HG03469 (cell line): Measurements from ENCODE around the gene HIVEP3.
"Not testable (repeated sequence)": the region's sequence is repeated elsewhere in the genome, so short reads cannot be mapped to it uniquely, and the experiment has no call there.

Experiments used
- ATAC-seq: cut with Tn5 transposase; IDR thresholded peaks from one replicate; pipeline ENCODE4 v1.9.1; 2021; ENCODE audit warnings: mild to moderate bottlenecking, moderate library complexity, moderate number of reproducible peaks; ENCODE audit not compliant: unreplicated experiment

The HIVEP3 gene

DNA sequence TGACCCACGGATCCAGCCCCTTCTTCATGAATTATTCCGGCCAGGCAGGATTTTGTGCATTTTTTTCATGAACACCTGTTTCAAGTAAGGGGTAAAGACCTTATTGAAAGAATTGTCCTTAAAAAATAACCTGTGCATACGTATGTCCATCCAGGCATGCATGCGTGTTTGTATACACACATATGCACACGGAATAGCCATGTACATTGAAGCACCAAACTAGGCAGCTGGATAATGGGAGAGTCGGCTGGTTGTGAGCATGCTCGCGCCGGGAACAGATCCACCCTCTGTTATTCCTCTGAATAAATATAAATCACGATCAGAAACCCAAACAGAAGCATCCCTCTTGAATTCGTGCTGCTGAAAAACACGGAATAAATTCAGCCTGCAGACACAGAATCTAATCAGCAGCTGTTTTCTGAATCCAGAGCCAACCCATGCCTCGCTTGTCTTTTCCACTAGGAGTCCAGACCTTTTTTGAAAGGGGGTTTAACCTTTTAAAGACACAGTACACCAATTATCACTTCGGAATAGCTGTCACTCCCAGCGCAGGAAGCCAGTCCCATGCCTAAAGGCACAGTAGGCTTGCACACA, at the start of gene HIVEP3:
Gene HIVEP3, minus strand, starts transcription at position 473 of the 594 bp plus-strand sequence.
- no peak for ATAC-seq

- ATAC-seq: no peak
These were observed 45.7 kb upstream of the HIVEP3 start for GRCh38 chr1:41964400-41964799.

DNA sequence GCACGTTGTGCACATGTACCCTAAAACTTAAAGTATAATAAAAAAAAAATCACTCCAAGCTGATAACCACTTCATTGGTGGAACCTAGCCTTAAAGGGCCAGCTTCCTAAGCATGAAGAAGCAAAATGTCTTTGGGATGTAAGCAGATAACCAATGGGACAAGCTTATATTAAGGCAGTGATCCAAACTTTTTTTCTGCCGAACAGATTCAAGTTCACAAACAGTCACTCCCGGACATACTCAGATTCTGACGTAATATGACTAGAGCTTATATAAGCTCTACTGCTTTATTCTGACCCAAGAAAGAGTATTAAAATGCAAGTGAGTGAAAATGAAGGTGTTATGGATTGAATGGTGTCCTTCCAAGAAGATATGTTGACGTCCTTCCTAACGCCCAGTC, 44.9 kb upstream of the HIVEP3 start:
- ATAC-seq: no peak

DNA sequence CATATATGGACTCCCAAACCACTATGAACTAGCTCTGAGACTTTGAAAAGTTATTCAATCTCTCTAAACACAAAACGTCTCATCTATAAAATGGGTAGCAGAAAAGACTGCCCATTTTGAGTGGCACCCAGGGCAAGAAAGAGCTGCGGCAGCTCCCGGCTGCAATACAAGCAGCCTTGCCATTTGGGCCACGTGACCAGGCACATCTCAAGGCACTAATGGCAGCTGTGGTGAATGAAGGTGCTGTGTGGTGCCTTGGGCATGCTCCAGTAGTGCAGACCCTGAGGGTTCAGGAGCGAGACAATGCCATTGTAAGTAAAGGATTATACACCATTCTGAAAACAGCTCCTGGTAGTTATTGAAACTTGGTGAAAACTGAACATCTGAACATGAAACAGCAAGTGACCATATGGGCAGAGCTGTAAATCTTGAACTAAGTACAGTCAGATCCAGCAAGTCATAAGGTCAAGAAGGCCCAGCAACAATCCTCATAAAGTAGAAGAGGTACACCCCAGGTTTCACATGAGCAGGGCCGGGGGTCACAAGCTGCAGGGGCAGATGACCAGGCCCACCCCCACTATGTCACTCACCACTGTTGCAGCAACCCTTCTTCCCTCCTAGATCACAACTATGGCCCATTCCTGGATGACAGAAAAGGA, 39.4 kb upstream of the HIVEP3 start:
- ATAC-seq: no peak

DNA sequence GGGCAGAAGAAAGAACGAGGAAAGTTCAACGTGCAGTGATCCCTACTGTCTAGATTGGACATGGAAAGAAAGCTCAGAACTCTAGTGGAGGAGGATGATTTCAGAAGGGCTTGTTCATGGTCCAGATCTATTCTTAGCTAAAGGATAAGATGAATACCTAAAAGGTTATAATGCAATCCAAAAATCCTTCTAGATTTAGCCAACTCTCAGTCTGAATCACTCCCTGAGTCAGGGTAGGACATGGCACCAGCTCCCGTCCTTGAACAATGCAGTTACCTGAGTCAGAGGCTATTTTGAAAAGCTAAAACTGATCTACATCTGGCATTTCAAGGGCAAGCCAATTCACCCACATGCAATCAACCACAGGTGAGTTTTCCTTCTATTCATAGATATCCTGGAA, 38.8 kb upstream of the HIVEP3 start:
- ATAC-seq: no peak

DNA sequence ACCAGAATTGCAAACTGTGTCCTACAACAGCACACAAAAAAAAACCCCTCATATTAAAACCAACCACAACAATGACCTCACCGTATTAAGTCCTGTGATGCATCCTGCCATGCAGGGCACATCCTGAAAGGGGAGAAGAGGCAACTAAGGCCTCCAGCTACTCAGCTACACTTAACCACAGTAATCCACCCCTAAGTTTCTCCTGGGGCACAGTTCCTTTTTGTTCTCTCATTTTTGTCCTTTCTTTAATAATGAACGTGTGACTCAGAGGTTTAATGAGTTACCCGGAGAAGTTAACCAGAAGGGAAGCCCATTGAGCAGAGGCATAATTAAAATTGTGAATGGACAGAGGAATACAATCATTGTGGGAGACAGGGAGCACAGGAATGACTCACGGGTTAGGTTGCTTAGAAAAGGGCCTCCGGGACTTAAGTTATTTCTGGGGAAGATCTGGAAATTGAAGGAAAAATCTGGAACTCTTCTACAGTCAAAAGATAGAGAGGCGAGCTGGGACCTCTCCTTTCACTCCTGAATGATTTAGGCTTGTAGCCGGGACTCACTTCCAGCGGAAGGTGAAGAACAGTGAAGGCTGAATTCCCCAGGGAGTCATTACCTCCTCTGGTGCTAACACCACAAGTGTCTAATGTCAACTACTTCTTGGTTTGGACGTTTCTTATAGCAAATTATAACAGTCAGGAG, 36.9 kb upstream of the HIVEP3 start:
- peak; percentile 52 for ATAC-seq

- no peak for ATAC-seq
These were observed 35.8 kb upstream of the HIVEP3 start for GRCh38 chr1:41954533-41954944.

GRCh38 chr1:41953291-41953690, 34.6 kb upstream of the HIVEP3 start:
- ATAC-seq: no peak

DNA sequence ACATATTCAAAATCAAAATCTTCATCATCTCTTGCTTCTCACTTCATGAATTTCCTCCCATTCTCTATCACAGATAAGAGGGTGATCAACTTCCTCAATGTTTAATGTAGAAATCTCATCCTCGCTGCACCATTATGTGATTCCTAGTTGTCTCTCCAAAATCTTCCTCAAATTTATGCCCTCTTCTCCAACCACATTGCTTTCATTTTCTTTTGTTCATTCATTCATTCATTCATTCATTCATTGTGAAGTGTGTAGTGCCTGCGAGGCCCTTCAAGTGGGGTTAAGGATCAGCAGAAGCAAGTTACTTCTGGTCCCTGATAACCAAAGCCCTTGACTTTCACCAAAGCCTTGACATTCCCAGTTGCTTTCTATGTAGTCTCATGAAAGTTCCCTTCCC, 33.5 kb upstream of the HIVEP3 start:
- no peak for ATAC-seq

GRCh38 chr1:41951492-41951891, 32.8 kb upstream of the HIVEP3 start:
- not testable (repeated sequence) for ATAC-seq

DNA sequence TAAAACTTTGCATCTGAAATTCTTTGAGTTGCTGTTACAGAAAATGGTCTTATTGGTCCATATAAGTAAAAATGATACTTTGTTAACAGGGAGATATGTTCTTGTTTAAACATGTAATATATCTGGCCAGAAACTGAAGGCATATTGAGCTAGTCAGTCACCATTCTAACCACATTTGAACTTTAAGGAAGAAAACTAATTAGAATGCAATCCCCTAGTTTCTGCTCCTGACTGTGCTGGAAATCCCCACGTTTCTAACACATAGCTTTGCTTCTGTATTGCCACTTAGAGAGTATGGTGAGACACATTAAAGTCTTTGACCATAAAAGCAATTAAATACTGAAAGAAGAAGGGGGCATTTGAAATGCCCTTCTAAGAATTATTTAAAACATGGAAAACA, 32.1 kb upstream of the HIVEP3 start:
- ATAC-seq: no peak

DNA sequence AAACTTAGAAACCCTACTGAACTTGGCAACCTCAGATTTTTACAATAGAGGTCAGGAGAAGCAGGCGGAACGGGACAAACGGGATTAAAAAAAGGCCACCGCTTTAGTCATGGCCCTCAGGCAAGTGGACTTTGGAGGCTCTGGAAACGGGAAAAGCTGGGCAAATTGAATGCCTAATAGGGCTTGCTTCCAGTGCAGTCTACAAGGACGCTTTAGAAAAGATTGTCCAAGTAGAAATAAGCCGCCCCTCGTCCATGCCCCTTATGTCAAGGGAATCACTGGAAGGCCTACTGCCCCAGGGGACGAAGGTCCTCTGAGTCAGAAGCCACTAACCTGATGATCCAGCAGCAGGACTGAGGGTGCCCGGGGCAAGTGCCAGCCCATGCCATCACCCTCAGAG, 27.2 kb upstream of the HIVEP3 start:
- not testable (repeated sequence) for ATAC-seq

GRCh38 chr1:41943717-41944116, 25.0 kb upstream of the HIVEP3 start:
- ATAC-seq: no peak

GRCh38 chr1:41942278-41942677, 23.6 kb upstream of the HIVEP3 start:
- ATAC-seq: no peak

- no peak for ATAC-seq
These were observed 22.7 kb upstream of the HIVEP3 start for GRCh38 chr1:41941381-41941780.

DNA sequence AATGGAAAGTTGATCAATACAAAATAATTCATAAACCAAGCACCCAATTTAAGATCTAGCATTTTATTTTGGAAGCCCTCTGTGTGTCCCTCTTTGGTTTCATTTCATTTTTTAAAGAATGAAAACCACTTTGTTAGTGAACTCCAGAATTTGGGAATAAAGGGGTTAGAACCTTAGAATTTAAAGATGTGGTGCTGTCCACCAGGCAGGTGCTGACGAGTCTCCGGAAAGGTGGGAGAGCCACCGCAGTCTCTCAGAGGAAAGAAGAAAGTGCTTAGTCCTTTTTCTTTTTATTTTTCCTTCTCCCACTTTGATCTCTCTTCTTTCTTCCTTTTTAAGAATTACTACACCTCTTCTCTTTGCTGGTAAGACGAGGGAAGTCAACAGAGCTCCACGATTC, 20.5 kb upstream of the HIVEP3 start:
- ATAC-seq: no peak

GRCh38 chr1:41936107-41936506, 17.4 kb upstream of the HIVEP3 start:
- ATAC-seq: no peak

DNA sequence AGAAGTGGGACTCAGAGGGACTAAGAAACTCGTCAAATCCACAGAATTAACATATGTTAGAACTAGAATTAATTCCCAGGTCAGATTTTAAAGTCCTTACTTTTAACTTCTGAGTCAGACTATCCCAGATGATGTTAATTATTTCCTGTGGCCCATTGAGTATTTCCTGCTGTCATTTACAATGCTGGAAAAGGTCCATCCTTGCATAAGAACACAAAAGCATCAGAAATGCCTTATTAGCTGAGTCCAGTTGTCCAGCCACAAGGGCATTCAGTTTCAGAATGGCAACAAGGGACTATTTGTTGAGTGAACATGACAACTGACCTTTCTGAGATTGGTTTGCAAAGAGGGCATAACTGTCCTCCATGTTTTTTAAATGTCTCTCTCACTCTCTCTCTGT, 16.5 kb upstream of the HIVEP3 start:
- ATAC-seq: no peak

DNA sequence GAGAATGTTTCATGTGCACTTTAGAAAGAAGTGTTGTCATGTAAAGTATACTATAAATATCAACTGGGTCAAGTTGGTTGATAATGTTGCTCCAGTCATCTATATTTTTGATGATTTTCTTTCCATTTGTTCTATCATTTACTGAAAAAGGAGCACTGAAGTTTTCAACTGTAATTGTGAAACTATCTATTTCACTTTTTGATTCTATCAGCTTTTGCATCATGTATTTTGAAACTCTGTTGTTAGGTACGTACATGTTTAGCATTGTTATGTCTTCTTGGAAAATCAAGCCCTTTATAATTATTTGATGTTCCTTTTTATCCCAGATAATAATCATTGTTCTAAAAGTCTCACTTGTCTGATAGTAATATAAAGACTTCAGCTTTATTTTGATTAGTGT, 14.4 kb upstream of the HIVEP3 start:
- no peak for ATAC-seq

GRCh38 chr1:41931578-41931977, 12.9 kb upstream of the HIVEP3 start:
- no peak for ATAC-seq

GRCh38 chr1:41927118-41927517, 8.4 kb upstream of the HIVEP3 start:
- ATAC-seq: no peak

GRCh38 chr1:41925712-41926111, 7.0 kb upstream of the HIVEP3 start:
- ATAC-seq: no peak
